Loucy (cell line): ENCODE measurements around the gene TSLP.

ENCODE experiments used
- CTCF ChIP-seq: fragments of 200-600 bp; sonication (generic); conservative IDR thresholded peaks from 2 replicates; pipeline ENCODE4 v1.5.1; 2014; ENCODE audit warnings: mild to moderate bottlenecking, antibody characterized with exemption, low read length
- EZH2phosphoT487 ChIP-seq: fragments of 200-600 bp; IDR thresholded peaks from 2 replicates; pipeline ENCODE4 v1.6.1; 2018; ENCODE audit warnings: antibody characterized with exemption, mild to moderate bottlenecking, moderate library complexity, borderline replicate concordance

- TF ChIP-seq CTCF (no peak), EZH2phosphoT487 (no peak)
Observed at GRCh38 chr5:111068213-111068612, 3.3 kb upstream of the TSLP start.
